GM19468 (cell line): ENCODE data around the gene KNCN.

Experiments
- ATAC-seq: cut with Tn5 transposase; IDR thresholded peaks from one replicate; pipeline ENCODE4 v1.9.1; 2021; ENCODE audit warnings: mild to moderate bottlenecking, moderate library complexity, moderate number of reproducible peaks; ENCODE audit not compliant: unreplicated experiment; ENCODE audit errors: extremely low read depth

KNCN gene

DNA sequence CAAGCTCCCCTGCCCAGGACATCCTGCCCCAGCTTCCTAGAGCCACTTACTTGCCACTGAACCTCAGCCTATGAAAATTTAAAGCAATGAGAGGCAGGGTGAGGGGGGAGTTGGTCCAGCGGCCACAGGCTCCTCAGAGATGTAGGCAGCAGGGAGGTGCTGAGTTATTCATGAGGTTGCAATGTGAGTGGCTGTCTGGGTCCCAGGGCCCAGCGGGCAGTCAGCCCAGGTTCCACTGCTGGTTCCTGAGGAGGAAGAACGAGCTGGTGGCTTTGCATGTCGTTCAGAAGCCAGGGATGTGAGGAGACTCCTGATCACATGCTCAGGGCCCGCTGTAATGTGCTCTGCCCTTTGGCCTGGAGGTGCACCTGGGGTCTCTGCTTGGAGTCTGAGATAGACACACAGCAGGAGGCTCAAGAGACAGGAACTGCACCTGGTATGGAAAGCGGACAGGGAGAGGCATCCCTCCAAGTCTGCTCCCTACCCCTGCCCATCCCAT, at the start of gene KNCN:
TSS of gene KNCN (minus strand) at position 51 of the 499 bp plus-strand sequence. CDS start 432 bp downstream, outside the sequence.
- no peak for ATAC-seq

DNA sequence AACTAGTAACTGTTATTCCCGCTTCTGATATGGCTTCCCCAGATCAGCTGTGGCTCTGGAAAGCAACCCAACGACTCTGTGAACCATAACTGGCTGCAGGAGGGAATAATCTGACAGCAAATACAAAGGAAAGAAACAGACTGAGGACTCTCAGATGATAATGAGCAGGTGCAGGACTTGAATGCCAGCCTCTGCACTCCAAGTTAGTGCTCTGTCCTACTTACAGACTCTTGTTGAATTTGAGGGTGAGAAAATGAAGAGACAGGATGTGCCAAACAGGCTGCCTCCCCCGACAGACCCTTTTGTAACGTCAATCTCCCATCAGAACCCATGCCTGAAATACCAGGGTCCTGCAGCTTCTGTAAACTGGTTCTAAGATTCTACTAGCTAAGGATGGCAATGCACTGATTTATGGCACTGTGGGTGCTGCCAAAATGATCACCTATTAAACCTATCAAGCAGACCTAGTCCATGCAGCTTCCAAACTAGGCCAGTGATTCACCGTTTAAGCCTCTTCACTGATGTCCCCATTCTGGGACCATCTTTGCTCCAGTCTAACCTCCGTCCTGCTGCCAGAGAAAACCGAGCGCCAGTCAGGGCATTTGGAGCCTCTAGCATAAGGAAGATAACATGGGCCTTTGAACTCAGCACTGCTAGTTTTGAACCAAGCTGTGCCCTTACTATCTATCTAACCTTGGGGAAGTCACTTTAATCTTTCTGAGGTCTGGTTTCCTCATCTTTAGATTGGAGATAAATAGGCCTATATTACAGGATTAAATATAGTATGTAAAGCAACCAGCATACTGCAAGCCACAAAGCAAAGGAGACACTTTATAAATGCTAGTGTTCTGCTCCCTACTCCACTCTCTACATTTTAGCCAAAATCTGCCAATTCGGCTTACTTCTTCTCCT, 47.9 kb upstream of the KNCN start:
- ATAC-seq: no peak

DNA sequence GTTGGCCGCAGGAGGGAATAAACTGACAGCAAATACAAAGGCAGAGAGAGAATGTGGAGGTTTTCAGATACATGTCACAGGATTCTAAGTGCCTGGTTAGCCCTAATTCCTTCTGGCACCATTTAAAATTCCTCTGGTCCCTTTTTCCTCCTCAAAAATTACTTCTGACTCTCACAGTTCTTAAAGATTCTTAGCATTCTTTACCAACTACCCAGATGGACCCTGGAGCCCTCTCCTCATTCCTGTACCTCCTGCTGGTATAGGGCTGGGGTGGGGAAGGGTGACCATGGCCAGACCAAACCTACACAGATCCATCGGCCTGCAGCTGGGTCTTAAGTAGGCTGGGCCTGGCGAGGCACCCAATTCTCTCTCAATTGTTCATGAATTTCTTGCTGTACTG, 45.4 kb upstream of the KNCN start:
- ATAC-seq: no peak

DNA sequence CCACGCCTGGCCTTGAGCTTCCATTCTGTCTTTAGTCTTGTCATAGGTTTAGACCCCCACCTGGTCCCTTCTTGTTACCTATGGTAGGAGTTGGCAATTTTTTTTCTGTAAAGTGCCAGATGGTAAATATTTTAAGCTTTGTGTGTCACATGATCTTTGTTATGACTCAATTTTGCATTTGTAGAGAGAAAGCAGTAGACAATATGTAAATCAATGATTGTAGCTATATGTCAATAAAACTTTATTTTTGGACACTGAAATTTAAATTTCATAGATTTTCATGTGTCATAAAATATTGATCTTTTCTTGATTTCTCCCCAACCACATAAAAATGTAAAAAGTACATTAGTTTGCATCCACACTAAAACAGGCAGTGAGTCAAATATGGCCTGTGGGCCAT, 44.6 kb upstream of the KNCN start:
- no peak for ATAC-seq

DNA sequence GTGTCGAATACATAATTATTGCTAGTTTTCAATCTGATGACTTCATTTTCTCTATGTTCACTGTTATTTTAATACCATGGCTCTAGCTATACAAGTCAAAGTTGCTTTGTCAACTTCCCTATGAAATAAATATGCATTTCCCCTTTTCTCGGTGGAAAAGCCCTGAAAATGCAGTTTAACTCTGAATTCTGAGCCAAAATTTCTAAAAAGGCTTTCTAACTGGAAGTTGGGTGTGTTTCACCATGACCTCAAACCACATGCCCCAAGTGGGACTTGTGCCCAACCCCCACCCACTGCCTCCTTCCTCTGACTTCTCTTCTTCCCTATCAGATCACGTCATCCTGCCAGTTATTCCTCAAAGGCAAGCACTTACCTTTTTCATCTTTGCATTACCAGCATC, 43.7 kb upstream of the KNCN start:
- ATAC-seq: no peak

DNA sequence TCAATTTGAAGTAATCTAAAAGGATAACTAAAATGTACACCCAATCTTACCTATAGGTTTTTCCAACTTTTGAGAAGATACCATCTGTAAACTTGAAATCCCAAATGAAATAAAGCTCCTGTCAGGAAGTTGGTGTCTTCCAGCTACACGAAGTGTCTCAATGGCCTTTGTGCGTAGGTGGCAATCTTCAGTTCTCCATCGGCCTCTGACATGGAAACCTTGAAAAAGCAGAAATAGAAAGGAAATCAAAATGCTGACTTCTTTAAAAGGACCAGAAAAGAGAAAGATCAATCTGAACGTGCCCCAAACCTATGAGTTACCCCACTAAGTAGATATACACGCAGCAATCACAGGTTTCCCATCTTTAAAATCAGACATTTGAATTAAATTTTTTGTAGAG, 42.6 kb upstream of the KNCN start:
- no peak for ATAC-seq

DNA sequence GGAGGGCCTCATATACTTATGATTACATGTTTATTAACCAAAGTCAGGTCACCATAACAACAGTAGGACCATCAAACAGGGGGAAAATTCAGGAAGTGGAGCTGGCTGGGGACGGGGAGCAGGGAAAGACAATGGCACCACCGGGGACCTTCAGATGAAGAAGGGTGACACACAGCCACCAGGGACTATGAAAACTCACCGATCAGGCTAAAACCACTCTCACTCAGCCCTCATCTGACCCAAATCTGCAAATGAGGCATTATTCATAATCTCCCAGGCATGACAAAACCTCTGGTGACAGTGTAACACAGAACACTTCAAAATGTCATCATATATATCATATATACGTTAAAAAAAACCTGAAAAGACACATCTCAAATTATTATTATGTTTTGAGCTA, 41.4 kb upstream of the KNCN start:
- ATAC-seq: no peak

GRCh38 chr1:46589529-46589928, 38.1 kb upstream of the KNCN start:
- no peak for ATAC-seq

DNA sequence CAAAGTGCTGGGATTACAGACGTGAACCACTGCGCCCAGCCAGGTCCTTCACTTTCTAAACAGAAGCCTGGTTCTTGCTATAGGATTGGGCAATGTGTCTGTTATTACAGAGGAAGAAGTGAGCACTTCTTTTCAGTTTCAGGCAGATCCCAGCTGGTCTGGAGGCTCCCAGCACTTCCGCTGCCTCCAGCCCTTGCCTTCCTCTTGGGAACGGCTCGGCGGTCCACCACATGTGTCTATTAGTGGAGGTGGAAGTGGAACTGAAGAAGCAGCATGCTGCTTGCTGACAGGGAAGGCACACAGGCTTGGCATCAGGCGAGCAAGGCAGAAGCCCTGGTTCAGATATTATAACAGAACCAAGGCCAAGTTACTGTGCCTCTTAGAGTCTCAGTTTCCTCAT, 35.6 kb upstream of the KNCN start:
- ATAC-seq: no peak

DNA sequence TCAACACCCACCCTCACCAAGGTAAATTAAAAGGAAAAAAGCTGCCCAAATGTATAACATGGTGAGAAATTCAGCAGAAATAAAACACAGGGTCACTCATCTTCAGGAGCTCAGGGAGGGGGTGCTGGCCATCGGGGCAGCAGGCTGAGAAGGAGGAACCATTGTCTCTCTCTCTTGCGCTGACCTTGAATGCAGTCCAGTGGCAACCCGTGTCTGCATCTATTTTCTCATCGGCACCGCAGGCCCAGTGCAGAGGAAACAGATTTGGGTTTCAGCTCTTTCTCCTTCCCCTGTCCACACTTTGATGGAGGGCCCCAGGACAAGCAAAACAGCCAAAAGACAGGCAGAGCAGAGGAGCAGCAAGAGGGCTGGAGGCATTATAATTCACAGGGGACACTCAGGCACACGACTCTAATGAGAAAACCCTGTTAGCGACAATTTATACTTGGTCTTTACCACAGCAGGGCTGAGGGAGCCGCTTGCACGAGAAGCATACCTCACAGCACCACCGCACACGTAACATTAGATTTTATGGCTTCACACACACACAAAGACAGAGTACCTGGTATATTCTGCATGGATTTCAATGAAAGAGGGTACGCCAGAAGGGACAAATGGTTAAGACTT, 34.0 kb upstream of the KNCN start:
- no peak for ATAC-seq

DNA sequence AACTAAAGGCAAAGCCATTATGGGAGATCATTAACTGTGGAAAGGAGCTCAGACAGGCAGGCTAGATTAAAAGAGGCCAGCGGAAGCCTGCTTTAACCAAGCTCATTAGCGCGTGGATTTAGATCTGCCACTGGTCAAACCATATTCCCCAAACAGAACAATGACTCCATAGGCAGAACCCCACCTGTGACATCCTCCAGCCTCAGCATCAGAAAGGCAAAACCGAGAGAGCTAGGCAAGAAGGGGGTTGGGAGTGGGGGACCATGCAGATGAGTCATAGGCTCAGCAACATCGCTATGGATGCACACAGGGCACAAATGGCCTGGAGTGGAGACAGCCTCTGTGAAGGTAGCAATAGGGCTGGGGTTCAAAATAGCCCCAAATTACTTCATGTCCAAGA, 32.0 kb upstream of the KNCN start:
- no peak for ATAC-seq

DNA sequence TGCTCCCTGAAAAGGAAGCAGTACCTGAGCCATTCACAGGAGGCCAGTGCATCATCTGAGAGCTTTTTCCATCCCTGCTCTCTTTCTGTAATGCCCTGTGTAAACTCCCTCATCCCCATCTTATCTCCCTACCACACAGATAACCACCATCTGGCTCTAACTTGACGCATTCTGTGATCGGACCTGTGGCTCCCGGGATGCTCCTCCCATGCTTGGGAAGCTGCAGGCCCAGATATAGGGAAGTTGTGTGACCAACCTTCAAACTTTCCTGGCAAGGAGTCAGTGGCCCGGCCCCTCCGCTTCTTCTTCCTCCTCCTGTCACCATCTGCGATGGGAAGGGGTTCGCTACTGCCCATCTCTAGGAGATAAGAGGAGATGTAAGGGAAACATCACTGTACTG, 31.5 kb upstream of the KNCN start:
- ATAC-seq: no peak

- ATAC-seq: no peak
Measured at GRCh38 chr1:46581681-46582455, 30.4 kb upstream of the KNCN start.

DNA sequence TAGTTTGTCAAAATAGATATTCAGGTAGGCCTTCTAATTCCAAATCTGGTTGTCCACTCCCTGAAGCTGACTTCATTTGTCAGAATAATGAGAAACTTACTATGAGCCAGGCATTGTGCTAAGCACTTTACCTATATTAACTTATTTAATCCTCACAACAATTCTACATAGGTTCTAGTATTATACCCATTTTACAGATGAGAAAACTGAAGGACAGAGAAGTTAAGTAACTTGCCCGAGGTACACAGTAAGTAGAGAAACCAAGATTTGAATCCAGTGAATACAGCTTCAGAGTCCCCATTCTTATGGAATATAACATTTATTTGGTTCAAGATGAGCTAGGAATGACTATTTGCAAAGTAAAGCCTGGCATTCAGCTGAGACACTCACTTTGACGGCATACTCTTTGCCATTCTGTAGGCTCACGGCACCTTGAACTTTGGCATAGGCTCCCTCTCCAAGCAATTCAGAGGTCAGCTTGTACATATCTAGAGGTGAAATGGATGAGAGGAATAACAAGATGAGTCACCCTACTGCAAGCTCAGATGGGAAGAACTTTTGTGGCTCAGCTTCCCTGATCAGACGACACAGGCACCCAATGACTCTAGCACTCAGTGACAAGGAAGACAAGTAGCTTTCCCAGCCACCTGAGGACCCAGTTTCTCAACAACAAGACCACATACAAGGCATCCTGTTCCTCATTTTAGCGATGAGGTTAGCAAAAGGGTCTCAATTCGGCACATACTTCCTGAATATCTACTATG, 28.9 kb upstream of the KNCN start:
- ATAC-seq: no peak

DNA sequence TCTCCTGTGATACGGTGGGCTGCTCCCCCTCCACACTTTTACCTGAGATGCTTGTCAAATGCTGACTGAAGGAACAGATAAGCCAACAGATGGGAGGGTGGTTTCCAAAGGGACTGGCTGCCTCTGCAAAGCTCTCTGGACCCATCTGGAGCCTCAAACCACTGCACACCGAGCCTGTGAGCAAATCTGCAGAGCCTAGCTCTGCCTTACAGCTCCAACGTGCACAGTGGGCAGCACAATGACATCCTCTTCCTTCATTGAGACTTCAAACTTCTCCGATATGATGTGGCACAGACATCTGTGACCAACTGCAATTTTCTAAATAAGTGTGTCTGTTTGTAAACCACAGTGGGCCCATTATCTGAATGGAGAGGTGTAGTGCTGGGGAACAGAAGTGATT, 26.2 kb upstream of the KNCN start:
- no peak for ATAC-seq

- ATAC-seq: no peak
Measured at GRCh38 chr1:46576596-46576995, 25.1 kb upstream of the KNCN start.

GRCh38 chr1:46575778-46576177, 24.3 kb upstream of the KNCN start:
- no peak for ATAC-seq

DNA sequence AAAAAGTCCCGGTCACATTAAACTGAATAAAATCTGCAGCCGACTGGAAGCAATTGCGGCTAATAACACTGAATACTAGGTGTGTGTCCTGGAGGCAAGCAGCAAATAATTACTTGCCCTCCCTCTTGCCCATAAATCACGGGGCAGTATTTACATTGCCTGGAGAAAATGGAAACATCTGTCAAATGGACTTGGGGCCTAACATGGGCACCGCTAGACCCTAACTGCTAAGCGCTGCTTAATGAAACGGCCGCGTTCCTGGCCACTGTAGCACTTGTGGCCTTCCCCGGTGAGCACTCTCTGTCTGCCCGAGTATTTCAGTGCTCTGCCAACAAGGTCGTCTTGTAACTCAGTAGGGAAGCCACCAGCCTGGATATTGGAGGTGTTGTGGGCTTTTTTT, 23.9 kb upstream of the KNCN start:
- ATAC-seq: no peak

- ATAC-seq: no peak
Measured at GRCh38 chr1:46571691-46572225, 20.3 kb upstream of the KNCN start.
